ENCODE data around the gene TRIB2. TPM values are rescaled to one million over a fixed set of nuclear protein-coding genes. Genes with fewer than 3 reads are reported as not detected.

The TRIB2 gene
- total and polyA plus RNA-seq, 2 of the 13 experiments (the other 11 are each of a cell fraction or from before 2014, with no cell fraction given): 1.1 to 2.3 TPM

GRCh38 chr2:12762337-12762736 lies 45.6 kb downstream of the TRIB2 start:
- no peaks in the 10 kb centered on the region for H3K36me3 ChIP-seq (replicated peaks in 1 of 2; ENCODE audit: control insufficient read depth in 1 of 2, insufficient read depth in 2 of 2, low read length in 2 of 2)
- ChIA-PET CTCF (ENCODE audit: low intra/inter-chr PET ratio, low total read pairs) (no interaction called here), POLR2A (no interaction called here)
- no peak overlapping the region for H2AFZ ChIP-seq (ENCODE audit: low read length)
- H3K9ac ChIP-seq (ENCODE audit: insufficient read depth, low read depth, low read length): no peak overlapping the region
- BruUV-seq (replicated peaks): no TSS peak
- H4K20me1 ChIP-seq (ENCODE audit: insufficient read depth, low read length): no peaks in the 10 kb centered on the region
- intact Hi-C loops (cut with micrococcal nuclease; ENCODE audit: unreplicated experiment) (no loop called here), in situ Hi-C loops (cut with HindIII; ENCODE audit: extremely low pct_ligation_motif_present, low pct_unique_long_range_greater_than_20kb) (no loop called here)
- H3K9me3 ChIP-seq (ENCODE audit: low read length): peaks cover 7% of the 10 kb centered on the region; the same call in 1 of the 2 replicates
- no peaks in the 10 kb centered on the region for H3K79me2 ChIP-seq (ENCODE audit: insufficient read depth, low read length)
- FAIRE-seq (no peak), DNase-seq (ENCODE audit: low spot score) (no peak), ATAC-seq (no peak)
- H3K27ac ChIP-seq (ENCODE audit: extremely low read length, insufficient read depth, low read length): no peak overlapping the region
- H3K4me2 ChIP-seq (ENCODE audit: low read depth, low read length): no peak overlapping the region
- no peaks in the 10 kb centered on the region for H3K27me3 ChIP-seq (ENCODE audit: control insufficient read depth in 1 of 2, insufficient read depth in 2 of 2, low read length in 2 of 2)
- no peaks in the 10 kb centered on the region for H3K4me1 ChIP-seq (ENCODE audit: insufficient read depth, low read length)
- H3K4me3 ChIP-seq (replicated peaks in 1 of 3; ENCODE audit: insufficient read depth in 1 of 3, low read depth in 2 of 3, low read length in 3 of 3): no peak overlapping the region
- TF ChIP-seq KLF6 (CRISPR knock-in tag; IDR thresholded peaks at IDR 0.05) (no peak), NRL (CRISPR knock-in tag; IDR thresholded peaks at IDR 0.05; ENCODE audit: borderline replicate concordance) (no peak), RFX5 (IDR thresholded peaks at IDR 0.05; ENCODE audit: low read depth, low read length) (no peak), NCOA5 (CRISPR knock-in tag; IDR thresholded peaks at IDR 0.05) (no peak), ZNF446 (CRISPR knock-in tag; IDR thresholded peaks at IDR 0.05) (no peak), ZBTB44 (CRISPR knock-in tag; IDR thresholded peaks at IDR 0.05) (no peak), JUN (CRISPR knock-in tag; IDR thresholded peaks at IDR 0.05) (no peak)
- WGBS (ENCODE audit: low lambda C conversion rate): 69% methylated on average over 2 of the region's 2 CpGs

- WGBS (ENCODE audit: low lambda C conversion rate): 18% methylated on average over 4 of the region's 4 CpGs
- DNase-seq (ENCODE audit: low spot score) (no peak), ATAC-seq (no peak), FAIRE-seq (no peak)
- Histone ChIP-seq H3K4me3 (replicated peaks in 1 of 3; ENCODE audit: insufficient read depth in 1 of 3, low read depth in 2 of 3, low read length in 3 of 3) (no peak overlapping the region), H4K20me1 (ENCODE audit: insufficient read depth, low read length) (no peaks in the 10 kb centered on the region), H2AFZ (ENCODE audit: low read length) (no peak overlapping the region), H3K9ac (ENCODE audit: insufficient read depth, low read depth, low read length) (no peak overlapping the region), H3K27me3 (ENCODE audit: control insufficient read depth in 1 of 2, insufficient read depth in 2 of 2, low read length in 2 of 2) (no peaks in the 10 kb centered on the region), H3K4me1 (ENCODE audit: insufficient read depth, low read length) (no peaks in the 10 kb centered on the region), H3K4me2 (ENCODE audit: low read depth, low read length) (no peak overlapping the region), H3K79me2 (ENCODE audit: insufficient read depth, low read length) (no peaks in the 10 kb centered on the region), H3K9me3 (ENCODE audit: low read length) (peaks cover 7% of the 10 kb centered on the region; the same call in 1 of the 2 replicates), H3K36me3 (replicated peaks in 1 of 2; ENCODE audit: control insufficient read depth in 1 of 2, insufficient read depth in 2 of 2, low read length in 2 of 2) (no peaks in the 10 kb centered on the region), H3K27ac (ENCODE audit: extremely low read length, insufficient read depth, low read length) (no peak overlapping the region)
- ChIA-PET POLR2A (no interaction called here), CTCF (ENCODE audit: low intra/inter-chr PET ratio, low total read pairs) (no interaction called here)
- in situ Hi-C loops (cut with HindIII; ENCODE audit: extremely low pct_ligation_motif_present, low pct_unique_long_range_greater_than_20kb): no loop called here
- intact Hi-C loops (cut with micrococcal nuclease; ENCODE audit: unreplicated experiment): no loop called here
- no TSS peak for BruUV-seq (replicated peaks)
- no peak for TF ChIP-seq HDAC1 (CRISPR knock-in tag; IDR thresholded peaks at IDR 0.05)
- TF ChIP-seq ZNF318 (CRISPR knock-in tag; IDR thresholded peaks at IDR 0.05): no peak
- no peak for TF ChIP-seq ZFP90 (CRISPR knock-in tag; IDR thresholded peaks at IDR 0.05; ENCODE audit: borderline replicate concordance)
Measured at GRCh38 chr2:12762976-12763375, 46.2 kb downstream of the TRIB2 start.
